ENCODE results near the gene ATOSB.
A peak's percentile ranks its signal among the peaks of the same experiment; 100 is the strongest.

Gene ATOSB

GRCh38 chr9:35112257-35113020, 3.2 kb downstream of the ATOSB start:
- DNase-seq: no peak

GRCh38 chr9:35111001-35111933, 4.4 kb downstream of the ATOSB start:
- DNase-seq: peak; percentile 96 to 97

DNA sequence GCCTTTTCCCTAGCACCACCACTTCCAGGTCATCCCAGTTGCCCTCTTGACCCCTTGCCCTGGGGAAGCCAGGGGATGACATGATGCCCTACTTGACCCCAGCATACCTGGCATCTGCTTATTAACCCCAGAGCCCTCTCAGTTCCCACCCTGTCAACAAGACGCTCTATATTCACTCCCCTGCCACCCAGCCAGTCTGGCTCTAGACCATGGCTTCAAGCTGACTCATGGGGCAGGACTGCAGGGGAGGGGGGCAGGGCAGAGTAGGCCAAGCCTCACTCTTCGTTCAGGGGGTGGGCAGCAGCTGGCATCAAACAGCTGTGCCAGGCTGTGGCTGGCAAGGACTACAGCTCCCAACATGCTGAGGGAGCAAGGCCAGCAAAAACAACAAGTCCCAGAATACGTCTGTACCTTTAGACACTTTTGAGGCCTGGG, 5.3 kb downstream of the ATOSB start:
- DNase-seq: no peak

DNA sequence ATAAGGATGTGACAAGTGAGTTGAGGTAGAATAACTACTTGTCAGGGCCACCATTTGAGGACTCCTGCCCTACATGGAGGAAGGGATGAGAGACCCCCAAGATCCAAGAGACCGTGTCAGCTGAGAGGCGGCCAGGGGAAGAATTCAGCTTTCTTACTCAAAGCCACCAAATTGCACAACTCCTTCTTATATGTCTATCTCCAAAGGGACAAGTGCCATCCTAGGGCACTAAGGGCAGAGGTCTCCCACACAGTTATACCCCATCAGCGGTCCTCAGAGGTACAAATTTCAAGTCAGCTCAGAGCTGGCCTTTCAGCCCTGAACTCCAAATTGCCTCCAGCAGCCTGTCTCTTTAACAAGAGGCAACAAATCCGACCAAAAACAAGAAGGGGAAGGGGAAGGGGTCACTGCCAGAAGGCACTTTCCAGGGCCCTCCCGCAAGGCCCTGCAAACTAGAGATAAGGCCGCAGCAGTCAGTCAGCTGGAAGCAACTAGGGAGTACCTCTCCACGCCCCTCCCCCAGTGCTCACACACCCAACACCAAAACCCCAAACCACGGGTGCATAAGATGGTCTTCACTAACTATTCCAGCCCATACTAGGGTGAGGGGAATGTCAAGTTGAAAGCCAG, 6.6 kb downstream of the ATOSB start:
- no peak for DNase-seq

DNA sequence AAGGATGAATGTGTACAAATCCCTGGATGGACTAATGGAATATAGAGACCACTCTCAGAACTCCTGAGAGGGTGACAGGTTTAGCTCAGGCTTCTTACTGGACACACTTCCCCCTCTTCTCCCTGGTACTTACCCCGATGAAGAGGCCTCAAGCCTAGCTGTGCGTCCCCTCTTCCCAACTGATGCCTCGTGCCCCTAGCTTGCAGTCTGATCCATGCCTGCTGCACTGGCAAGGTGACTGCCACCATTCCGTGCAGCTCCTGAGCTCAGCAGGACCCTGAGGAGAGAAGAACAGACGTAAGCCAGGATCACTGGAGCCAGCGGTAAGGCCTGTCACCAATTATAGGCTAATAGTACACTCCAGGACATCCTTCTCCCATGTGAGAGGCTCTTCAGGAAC, 7.2 kb downstream of the ATOSB start:
- DNase-seq: no peak

GRCh38 chr9:35107297-35108290, 8.1 kb downstream of the ATOSB start:
- DNase-seq: no peak

DNA sequence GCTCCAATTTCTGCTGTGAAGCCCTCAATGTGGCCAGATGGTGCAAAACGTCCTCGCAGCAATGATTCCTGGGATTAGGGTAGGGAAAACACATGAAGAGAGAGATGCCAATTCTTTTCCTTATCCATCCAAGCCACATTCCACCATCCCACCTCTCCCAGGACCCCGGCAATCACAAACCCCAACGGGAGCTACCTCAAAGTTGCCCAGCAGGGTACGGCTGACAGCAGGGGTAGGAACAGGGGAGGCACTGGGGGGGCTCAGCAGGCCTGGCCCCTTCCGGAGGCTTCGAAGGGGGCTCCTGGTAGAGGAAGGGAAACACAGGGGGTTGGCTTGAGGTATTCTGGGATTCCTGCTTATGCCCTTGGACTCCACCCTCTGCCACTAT, 9.3 kb downstream of the ATOSB start:
- no peak for DNase-seq

DNA sequence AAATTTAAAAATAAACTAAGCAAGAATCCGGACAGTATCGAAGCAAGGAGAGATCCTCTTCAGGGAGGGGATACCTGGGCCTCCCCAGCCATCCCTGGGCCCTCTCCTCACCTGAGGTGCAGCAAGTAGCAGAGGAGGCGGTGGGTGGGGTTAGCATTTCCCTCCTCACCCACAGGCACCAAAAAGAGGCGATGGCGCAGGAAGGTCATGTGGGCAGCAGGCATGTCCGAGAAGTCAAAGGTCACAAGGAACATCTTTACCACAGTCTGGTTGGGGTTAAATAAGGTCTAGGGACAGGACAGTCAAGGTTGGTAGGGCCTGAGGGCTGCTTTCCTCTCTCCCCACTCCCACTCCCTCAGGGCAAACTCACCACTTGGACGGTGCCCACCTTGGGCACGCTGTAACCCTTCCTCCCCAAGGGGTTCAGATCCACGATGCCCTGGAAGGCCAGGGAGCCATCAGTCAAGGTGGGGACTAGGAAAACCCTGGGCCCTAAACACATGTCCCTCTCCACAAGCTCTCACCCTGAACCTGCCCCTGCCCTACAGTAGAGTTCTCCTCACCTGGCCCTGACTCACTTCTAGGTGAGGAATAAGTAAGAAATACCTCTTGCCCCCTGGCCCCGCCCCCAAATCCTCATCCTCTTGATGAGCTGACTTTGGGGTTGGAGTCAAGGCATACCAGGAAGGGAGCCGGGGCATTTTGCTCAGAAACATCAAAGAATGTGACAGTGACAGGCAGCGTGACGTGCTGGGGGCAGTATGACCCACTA, 9.9 kb downstream of the ATOSB start:
- DNase-seq: no peak

- no peak for DNase-seq
Observed at GRCh38 chr9:35105126-35105525, 10.5 kb downstream of the ATOSB start.

- DNase-seq: no peak
Observed at GRCh38 chr9:35104586-35104985, 11.1 kb downstream of the ATOSB start.

DNA sequence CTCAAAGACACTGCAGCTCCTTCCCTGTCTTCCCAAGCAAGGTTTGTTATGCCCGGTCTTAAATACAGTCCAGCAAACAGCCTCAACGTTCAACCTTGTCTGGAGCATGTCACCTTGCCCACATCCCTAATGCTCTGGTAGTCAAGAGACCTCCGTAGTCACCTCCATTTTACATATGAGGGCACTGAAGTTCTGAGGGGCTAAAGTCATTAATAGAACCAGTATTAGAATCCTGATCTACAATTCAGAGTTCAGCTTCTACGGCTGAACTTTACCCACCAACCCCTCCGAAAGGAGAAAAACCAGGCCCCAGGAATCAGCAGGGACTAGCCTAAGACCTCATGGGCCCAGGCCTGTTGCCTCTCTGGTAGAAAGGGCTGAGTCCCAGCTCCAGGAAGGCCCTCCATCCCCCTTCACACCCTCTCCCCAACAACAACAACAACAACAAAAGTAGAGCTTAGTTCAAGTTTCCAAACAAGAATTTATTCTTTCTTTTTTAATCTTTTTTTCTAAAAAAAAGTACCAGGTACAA, 11.9 kb downstream of the ATOSB start:
- no peak for DNase-seq

DNA sequence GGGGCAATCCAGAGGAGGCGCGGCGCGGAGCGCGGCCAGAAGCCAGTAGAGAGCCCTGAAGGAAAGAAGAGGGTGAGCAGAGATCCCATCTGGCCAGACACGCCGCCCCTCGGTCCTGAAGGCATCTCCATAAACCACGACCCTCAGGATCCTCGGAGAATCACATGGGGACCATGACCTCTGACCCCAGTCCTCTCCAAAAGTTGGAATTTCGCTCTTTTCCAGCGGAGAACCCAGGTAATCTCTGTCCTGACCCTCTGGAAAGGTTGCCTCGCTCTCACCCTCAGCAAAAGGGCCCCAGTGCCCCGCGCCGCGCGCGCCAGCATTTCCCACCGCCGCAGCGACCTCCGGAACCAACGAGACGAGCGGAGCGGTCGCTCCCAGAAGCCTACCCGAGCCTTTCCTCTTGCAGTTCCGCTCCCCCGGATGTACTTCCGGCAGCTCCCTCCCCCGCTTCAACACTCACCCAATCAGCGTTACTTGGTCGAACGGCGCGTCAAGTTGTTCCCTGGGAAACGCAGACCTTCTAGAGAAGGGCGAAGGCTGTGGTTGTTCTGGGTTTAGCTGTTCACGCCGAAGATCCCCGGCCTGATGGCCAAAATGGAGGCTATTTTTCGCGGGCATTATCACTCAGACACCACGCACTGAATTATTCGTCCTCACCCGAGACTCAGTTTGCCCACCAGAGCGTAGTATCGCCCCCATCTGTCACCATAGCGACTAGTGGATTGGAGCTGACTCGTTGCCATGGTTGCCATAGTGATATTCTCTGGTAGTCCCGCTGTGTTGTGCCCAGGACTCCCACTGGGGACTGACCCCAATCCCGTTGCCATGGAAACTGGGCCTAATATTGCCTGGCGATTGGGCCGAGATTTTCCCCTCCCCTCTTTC, 12.6 kb downstream of the ATOSB start, which contains the start of gene STOML2:
STOML2 (minus strand) TSS at position 363 of the 891 bp plus-strand sequence; CDS start at position 326, 37 bp downstream.
- peak; percentile 90 to 93 for DNase-seq

DNA sequence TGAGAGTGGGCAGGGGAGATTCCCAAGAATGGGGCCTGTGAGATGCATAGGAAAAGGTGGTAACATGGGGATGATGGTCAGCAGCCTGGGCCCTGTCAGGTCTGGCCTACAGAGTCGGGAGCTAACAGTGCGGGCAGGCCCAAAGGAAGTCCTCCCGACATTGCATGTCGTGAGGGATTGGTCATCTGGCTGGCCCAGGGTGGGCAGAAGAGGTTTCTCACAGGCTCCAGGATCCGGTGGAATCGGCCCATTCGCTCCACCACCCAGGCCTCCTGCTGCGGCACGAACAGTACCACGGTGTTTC, 13.2 kb downstream of the ATOSB start:
- no peak for DNase-seq

GRCh38 chr9:35097573-35097972, 18.1 kb downstream of the ATOSB start:
- no peak for DNase-seq

- peak; percentile 91 for DNase-seq
Observed at GRCh38 chr9:35096035-35096849, 19.4 kb downstream of the ATOSB start, which contains the start of gene PIGO. Gene PIGO (minus strand): TSS chr9:35096591. CDS start chr9:35095565, 1,026 bp downstream.

DNA sequence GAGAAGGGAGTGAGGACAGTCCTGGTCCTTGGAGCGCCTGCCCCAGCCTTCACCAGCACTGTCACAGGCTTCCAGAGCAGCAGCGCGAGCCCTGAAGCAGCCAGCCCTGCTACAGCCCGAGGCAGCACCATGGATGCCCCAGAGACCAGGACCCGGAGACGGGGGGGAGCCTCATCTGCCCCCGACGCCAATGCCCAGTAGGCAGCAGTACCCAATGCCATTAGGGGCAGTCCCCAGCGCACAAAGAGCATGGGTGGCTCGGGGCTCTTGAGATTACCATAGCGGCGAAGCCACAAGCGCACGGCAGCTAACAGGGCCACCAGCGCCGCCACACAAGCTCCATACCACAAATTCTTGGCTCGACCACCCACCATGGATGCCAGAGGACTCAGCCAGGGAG, 24.1 kb downstream of the ATOSB start:
- DNase-seq: no peak

GRCh38 chr9:35089434-35089833, 26.2 kb downstream of the ATOSB start:
- DNase-seq: no peak

- DNase-seq: no peak
Observed at GRCh38 chr9:35085078-35085477, 30.6 kb downstream of the ATOSB start.
